SK-N-SH (cell line): ENCODE data around the gene STAC.

Source experiments
- CTCF ChIP-seq: fragments of 200-600 bp; sonication (generic); IDR thresholded peaks from 2 replicates; pipeline ENCODE4 v1.6.1; 2017; ENCODE audit warnings: antibody characterized with exemption, mild to moderate bottlenecking, moderate library complexity
- EZH2phosphoT487 ChIP-seq: fragments of 200-600 bp; sonication (generic); IDR thresholded peaks from 2 replicates; pipeline ENCODE4 v1.6.1; 2017; ENCODE audit warnings: low read depth, mixed run types, mild to moderate bottlenecking, antibody characterized with exemption, moderate library complexity, borderline replicate concordance
- RAD21 ChIP-seq: IDR thresholded peaks from 2 replicates; pipeline ENCODE4 v1.6.1; 2012; ENCODE audit warnings: mild to moderate bottlenecking, low read length

- no peak for TF ChIP-seq CTCF
- no peak for TF ChIP-seq RAD21
- no peak for TF ChIP-seq EZH2phosphoT487
These were observed 97.4 kb downstream of the STAC start for GRCh38 chr3:36477655-36478054.
